Measurements from ENCODE around the gene AUP1. TPM values are rescaled to one million over a fixed set of nuclear protein-coding genes. Genes with fewer than 3 reads are reported as not detected.

The AUP1 gene
- total and polyA plus RNA-seq, 2 experiments from 2014 or later, result 98.7 to 105 TPM

- peaks cover 20% of the 10 kb centered on the region for H3K36me3 Mint-ChIP-seq (ENCODE audit: low read depth)
- H4K20me1 ChIP-seq (replicated peaks; ENCODE audit: insufficient read depth), result peaks cover 13% of the 10 kb centered on the region; the same call in 1 of the 2 replicates
Observed at GRCh38 chr2:74481431-74481830, 48.1 kb downstream of the AUP1 start.

More at GRCh38 chr2:74481431-74481830, 48.1 kb downstream of the AUP1 start:
- Histone ChIP-seq H3K4me3 (peak overlapping the region; percentile 68), H3K27ac (ENCODE audit: low read depth) (no peak overlapping the region), H3K4me2 (peak overlapping the region; percentile 95), H3K36me3 (ENCODE audit: insufficient read depth) (no peaks in the 10 kb centered on the region; the same call in 1 of the 2 replicates), H3F3A (replicated peaks; ENCODE audit: low read depth) (no peaks in the 10 kb centered on the region), H3K79me2 (replicated peaks; ENCODE audit: insufficient read depth) (peaks cover 14% of the 10 kb centered on the region), H3K27me3 (ENCODE audit: insufficient read depth) (no peaks in the 10 kb centered on the region), H3K9me2 (ENCODE audit: insufficient read depth) (no peaks in the 10 kb centered on the region), H3K4me1 (ENCODE audit: insufficient read depth) (peaks cover 5% of the 10 kb centered on the region; the same call in 1 of the 2 replicates), H2AFZ (no peak overlapping the region)
- TF ChIP-seq ZNF462 (CRISPR knock-in tag; IDR thresholded peaks at IDR 0.05), result no peak
- H3K4me3 Mint-ChIP-seq, result peak overlapping the region; percentile 99
- no peak overlapping the region for H3K27ac Mint-ChIP-seq
- no peak for ATAC-seq
- H3K9me3 Mint-ChIP-seq, result no peaks in the 10 kb centered on the region
- peaks cover 6% of the 10 kb centered on the region; the same call in 2 of the 3 replicates for H3K4me1 Mint-ChIP-seq
- H3K27me3 Mint-ChIP-seq (ENCODE audit: insufficient read depth, low read depth, poor library complexity), result peaks cover 11% of the 10 kb centered on the region
- no peak for DNase-seq (ENCODE audit: low spot score)

Other genes with a start within 250 kb of the AUP1 start
- gene SLC4A5, start 186.3 kb downstream of the AUP1 start, total RNA-seq (2014; rRNA removed; shearing (Covaris generic)), result 0.24 and 0.89 TPM in 2 replicates
- 0.50 and 0.70 TPM in 2 replicates for gene SLC4A5, start 186.3 kb downstream of the AUP1 start, polyA plus RNA-seq (2016; fragmentation: Nextera tagmentation; extraction: Ambion mirVana)
- gene DCTN1, start 149.4 kb downstream of the AUP1 start, total RNA-seq (2014; rRNA removed; shearing (Covaris generic)), result 131 and 145 TPM in 2 replicates
- 108 and 126 TPM in 2 replicates for gene DCTN1, start 149.4 kb downstream of the AUP1 start, polyA plus RNA-seq (2016; fragmentation: Nextera tagmentation; extraction: Ambion mirVana)
- 4.6 TPM in 2 replicates for gene C2orf81, start 108.1 kb downstream of the AUP1 start, total RNA-seq (2014; rRNA removed; shearing (Covaris generic))
- gene C2orf81, start 108.1 kb downstream of the AUP1 start, polyA plus RNA-seq (2016; fragmentation: Nextera tagmentation; extraction: Ambion mirVana), result 3.7 and 3.8 TPM in 2 replicates
- 41.3 and 41.6 TPM in 2 replicates for gene WDR54, start 108.0 kb downstream of the AUP1 start, total RNA-seq (2014; rRNA removed; shearing (Covaris generic))
- gene WDR54, start 108.0 kb downstream of the AUP1 start, polyA plus RNA-seq (2016; fragmentation: Nextera tagmentation; extraction: Ambion mirVana), result 35.2 and 42.6 TPM in 2 replicates
- 42.8 and 50.0 TPM in 2 replicates for gene RTKN, start 87.8 kb downstream of the AUP1 start, total RNA-seq (2014; rRNA removed; shearing (Covaris generic))
- gene RTKN, start 87.8 kb downstream of the AUP1 start, polyA plus RNA-seq (2016; fragmentation: Nextera tagmentation; extraction: Ambion mirVana), result 20.4 and 24.5 TPM in 2 replicates
- 17.5 and 21.8 TPM in 2 replicates for gene INO80B, start 74.6 kb downstream of the AUP1 start, total RNA-seq (2014; rRNA removed; shearing (Covaris generic))
- 5.1 and 6.1 TPM in 2 replicates for gene INO80B, start 74.6 kb downstream of the AUP1 start, polyA plus RNA-seq (2016; fragmentation: Nextera tagmentation; extraction: Ambion mirVana)
- gene WBP1, start 71.3 kb downstream of the AUP1 start, total RNA-seq (2014; rRNA removed; shearing (Covaris generic)), result 52.4 and 64.4 TPM in 2 replicates
- 53.0 and 62.0 TPM in 2 replicates for gene WBP1, start 71.3 kb downstream of the AUP1 start, polyA plus RNA-seq (2016; fragmentation: Nextera tagmentation; extraction: Ambion mirVana)
- gene MOGS, start 64.3 kb downstream of the AUP1 start, total RNA-seq (2014; rRNA removed; shearing (Covaris generic)), result 56.5 and 61.6 TPM in 2 replicates
- 9.7 and 10.4 TPM in 2 replicates for gene MOGS, start 64.3 kb downstream of the AUP1 start, polyA plus RNA-seq (2016; fragmentation: Nextera tagmentation; extraction: Ambion mirVana)
- 7.7 and 8.2 TPM in 2 replicates for gene MRPL53, start 57.0 kb downstream of the AUP1 start, total RNA-seq (2014; rRNA removed; shearing (Covaris generic))
- gene MRPL53, start 57.0 kb downstream of the AUP1 start, polyA plus RNA-seq (2016; fragmentation: Nextera tagmentation; extraction: Ambion mirVana), result 65.1 and 70.4 TPM in 2 replicates
- 12.3 and 20.5 TPM in 2 replicates for gene CCDC142, start 46.7 kb downstream of the AUP1 start, total RNA-seq (2014; rRNA removed; shearing (Covaris generic))
- gene CCDC142, start 46.7 kb downstream of the AUP1 start, polyA plus RNA-seq (2016; fragmentation: Nextera tagmentation; extraction: Ambion mirVana), result 5.1 and 5.8 TPM in 2 replicates
- 29.2 and 29.6 TPM in 2 replicates for gene TTC31, start 46.6 kb downstream of the AUP1 start, total RNA-seq (2014; rRNA removed; shearing (Covaris generic))
- gene TTC31, start 46.6 kb downstream of the AUP1 start, polyA plus RNA-seq (2016; fragmentation: Nextera tagmentation; extraction: Ambion mirVana), result 13.1 and 15.8 TPM in 2 replicates
- 0.24 TPM in 1 of 2 replicates, not detected in the other for gene LBX2, start 30.1 kb downstream of the AUP1 start, total RNA-seq (2014; rRNA removed; shearing (Covaris generic))
- gene LBX2, start 30.1 kb downstream of the AUP1 start, polyA plus RNA-seq (2016; fragmentation: Nextera tagmentation; extraction: Ambion mirVana), result 0.57 and 0.82 TPM in 2 replicates
- gene PCGF1, start 22.0 kb downstream of the AUP1 start, total RNA-seq (2014; rRNA removed; shearing (Covaris generic)), result 10.9 and 14.3 TPM in 2 replicates
- gene PCGF1, start 22.0 kb downstream of the AUP1 start, polyA plus RNA-seq (2016; fragmentation: Nextera tagmentation; extraction: Ambion mirVana), result 13.1 and 13.4 TPM in 2 replicates
- 0.21 TPM in 1 of 2 replicates, not detected in the other for gene TLX2, start 15.3 kb downstream of the AUP1 start, total RNA-seq (2014; rRNA removed; shearing (Covaris generic))
- 0.16 TPM in 1 of 2 replicates, not detected in the other for gene TLX2, start 15.3 kb downstream of the AUP1 start, polyA plus RNA-seq (2016; fragmentation: Nextera tagmentation; extraction: Ambion mirVana)
- 0.52 and 0.74 TPM in 2 replicates for gene DQX1, start 3.5 kb downstream of the AUP1 start, total RNA-seq (2014; rRNA removed; shearing (Covaris generic))
- gene DQX1, start 3.5 kb downstream of the AUP1 start, polyA plus RNA-seq (2016; fragmentation: Nextera tagmentation; extraction: Ambion mirVana), result 0.32 and 0.54 TPM in 2 replicates
- 17.2 and 19.7 TPM in 2 replicates for gene HTRA2, start 227 bp upstream of the AUP1 start, total RNA-seq (2014; rRNA removed; shearing (Covaris generic))
- 17.8 and 19.5 TPM in 2 replicates for gene HTRA2, start 227 bp upstream of the AUP1 start, polyA plus RNA-seq (2016; fragmentation: Nextera tagmentation; extraction: Ambion mirVana)
- 12.2 and 14.9 TPM in 2 replicates for gene LOXL3, start 24.2 kb upstream of the AUP1 start, total RNA-seq (2014; rRNA removed; shearing (Covaris generic))
- 4.4 and 4.7 TPM in 2 replicates for gene LOXL3, start 24.2 kb upstream of the AUP1 start, polyA plus RNA-seq (2016; fragmentation: Nextera tagmentation; extraction: Ambion mirVana)
- 14.6 and 15.5 TPM in 2 replicates for gene DOK1, start 25.0 kb upstream of the AUP1 start, total RNA-seq (2014; rRNA removed; shearing (Covaris generic))
- gene DOK1, start 25.0 kb upstream of the AUP1 start, polyA plus RNA-seq (2016; fragmentation: Nextera tagmentation; extraction: Ambion mirVana), result 3.4 and 3.9 TPM in 2 replicates
- gene M1AP, start 118.6 kb upstream of the AUP1 start, total RNA-seq (2014; rRNA removed; shearing (Covaris generic)), result 5.2 and 12.1 TPM in 2 replicates
- 2.8 and 5.1 TPM in 2 replicates for gene M1AP, start 118.6 kb upstream of the AUP1 start, polyA plus RNA-seq (2016; fragmentation: Nextera tagmentation; extraction: Ambion mirVana)
- 3.2 and 13.0 TPM in 2 replicates for gene SEMA4F, start 124.5 kb upstream of the AUP1 start, total RNA-seq (2014; rRNA removed; shearing (Covaris generic))
- 1.5 and 2.2 TPM in 2 replicates for gene SEMA4F, start 124.5 kb upstream of the AUP1 start, polyA plus RNA-seq (2016; fragmentation: Nextera tagmentation; extraction: Ambion mirVana)